Peyer's patch (tissue), 4 donors: Measurements from ENCODE around the gene NSUN6.

Experiments
- CTCF ChIP-seq, 6 experiments: fragments of 450-650 bp in 4 of 6; fragments of 200-600 bp in 2 of 6; sonication (generic) in 1 of 6; IDR thresholded peaks; one replicate each; pipeline ENCODE4 v1.5.1; 2017 to 2019; ENCODE audit warnings: antibody characterized with exemption in 6 of 6, mild to moderate bottlenecking in 3 of 6, moderate library complexity in 1 of 6
- POLR2A ChIP-seq, 2 donors: fragments of 450-650 bp; IDR thresholded peaks; one replicate each; pipeline ENCODE4 v1.5.1; 2017; ENCODE audit warnings: antibody characterized with exemption in 2 of 2, mild to moderate bottlenecking in 2 of 2, moderate library complexity in 2 of 2

- TF ChIP-seq CTCF (IDR thresholded peaks at IDR 0.05) = no peak
- no peak for TF ChIP-seq POLR2A (IDR thresholded peaks at IDR 0.05)
Measured at GRCh38 chr10:18565006-18565405, 86.4 kb downstream of the NSUN6 start.
